Kidney glomerular epithelial cell (primary cell): Measurements from ENCODE around the gene LIN9.

ENCODE experiments used
- DNase-seq: peaks from one replicate; lab custom pipeline; 2025; lab: John Stamatoyannopoulos, UW

LIN9 gene

DNA sequence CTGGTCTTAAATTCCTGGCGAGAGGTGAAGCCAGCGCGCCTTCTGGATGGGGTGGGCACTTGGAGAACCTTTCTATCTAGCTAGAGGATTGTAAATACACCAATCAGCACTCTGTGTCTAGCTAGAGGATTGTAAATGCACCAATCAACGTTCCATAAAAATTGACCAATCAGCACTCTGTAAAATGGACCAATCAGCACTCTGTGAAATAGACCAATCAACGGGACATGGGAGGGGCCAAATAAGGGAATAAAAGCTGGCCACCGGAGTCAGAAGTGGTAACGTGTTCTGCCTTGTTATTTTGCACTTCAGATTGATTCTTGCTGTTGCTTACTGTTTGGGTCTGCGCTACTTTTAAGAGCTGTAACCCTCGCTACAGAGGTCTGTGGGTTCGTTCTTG is 12.0 kb upstream of the LIN9 start:
- no peak for DNase-seq

DNA sequence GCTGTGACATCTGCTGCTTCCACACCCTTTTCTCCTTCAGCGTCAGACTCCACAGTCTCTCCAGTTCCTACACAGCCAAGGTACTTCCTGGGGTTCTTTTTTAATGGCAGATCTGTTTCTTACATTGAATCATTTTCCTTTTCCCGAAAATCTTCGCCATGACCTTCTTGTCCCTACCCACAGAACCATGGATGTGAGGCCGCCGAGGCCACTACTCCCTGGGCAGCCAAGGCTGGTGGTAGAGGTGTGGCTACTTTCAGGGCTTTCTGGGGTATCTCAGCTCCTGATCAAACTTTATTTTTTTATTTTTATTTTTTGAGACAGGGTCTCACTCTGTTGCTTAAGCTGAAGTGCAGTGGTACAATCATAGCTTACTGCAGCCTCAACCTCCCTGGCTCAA is 9.5 kb upstream of the LIN9 start:
- no peak for DNase-seq

DNA sequence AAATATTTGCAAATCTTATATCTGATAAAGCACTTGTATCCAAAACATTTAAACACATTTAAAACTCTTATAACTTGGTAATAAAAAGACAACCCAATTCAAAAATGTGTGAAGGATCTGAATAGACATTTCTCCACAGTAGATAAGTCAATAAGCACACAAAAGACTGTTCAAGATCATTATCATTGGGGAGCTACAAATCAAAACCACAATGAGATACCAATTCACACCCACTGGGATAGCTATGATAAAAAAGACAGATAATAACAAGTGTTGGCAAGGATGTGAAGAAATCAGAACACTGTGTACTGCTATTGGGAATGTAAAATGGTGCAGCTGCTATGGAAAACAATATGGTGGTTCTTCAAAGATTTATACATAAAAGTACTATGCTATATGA is 5.1 kb upstream of the LIN9 start:
- DNase-seq: no peak

DNA sequence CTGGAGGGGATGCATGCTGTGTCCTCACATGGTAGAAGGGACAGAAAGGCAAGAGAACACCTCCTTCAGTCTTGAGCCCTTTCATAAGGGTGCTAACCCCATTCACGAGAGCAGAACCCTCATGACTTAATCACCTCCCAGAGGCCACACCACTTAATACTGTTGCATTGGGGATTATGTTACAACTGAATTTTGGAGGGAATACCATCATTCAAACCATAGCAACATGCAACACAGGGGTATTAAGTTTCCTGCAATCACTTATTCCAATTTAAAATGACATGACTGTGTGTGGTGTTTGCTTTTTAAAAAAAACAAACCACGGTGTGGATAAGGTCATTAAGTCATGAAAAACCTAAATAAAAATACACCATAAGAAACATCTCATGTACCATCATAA is 3.1 kb upstream of the LIN9 start:
- DNase-seq: no peak

DNA sequence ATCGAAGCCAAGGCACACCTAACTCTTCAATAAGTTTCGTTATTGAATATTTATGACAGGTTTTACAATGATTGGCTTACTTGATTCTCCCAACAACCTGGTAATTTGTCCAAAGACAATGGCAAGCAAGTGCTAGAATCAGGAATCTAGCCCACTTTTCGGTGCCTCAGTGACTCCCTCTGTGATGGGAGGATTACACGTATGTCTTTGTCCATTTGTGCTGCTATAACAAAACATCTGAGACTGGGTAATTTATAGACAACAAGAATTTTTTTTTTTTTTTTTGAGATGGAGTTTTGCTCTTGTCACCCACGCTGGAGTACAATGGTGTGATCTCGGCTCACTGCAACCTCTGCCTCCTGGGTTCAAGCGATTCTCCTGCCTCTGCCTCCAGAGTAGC is 2.4 kb upstream of the LIN9 start:
- no peak for DNase-seq

DNA sequence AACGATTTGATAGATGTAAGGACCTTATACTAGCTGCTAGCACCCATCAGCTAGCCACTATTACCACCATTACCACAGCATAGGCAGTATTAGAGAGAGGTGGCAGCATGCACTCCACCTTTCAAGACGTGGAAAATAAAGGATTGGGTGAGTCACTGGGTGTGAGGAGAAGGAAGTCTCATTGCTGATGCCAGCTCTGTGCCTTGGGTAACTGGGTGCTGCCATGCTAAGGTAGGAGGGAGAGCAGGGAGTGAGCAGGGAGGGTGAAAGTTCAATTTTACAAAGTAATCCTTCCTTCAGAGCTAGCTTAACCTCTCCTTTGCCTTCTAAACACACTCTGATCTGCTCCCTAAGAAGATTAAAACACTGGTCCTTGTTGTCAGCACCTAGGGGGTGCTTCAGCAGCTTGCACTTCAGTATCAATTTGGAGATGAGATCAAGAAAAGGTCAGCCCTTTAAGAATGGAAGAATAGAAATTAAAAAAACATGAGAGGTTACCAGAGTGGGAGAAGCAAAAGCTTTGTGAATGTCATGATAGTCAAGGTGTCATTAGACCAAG is 1.8 kb upstream of the LIN9 start:
- DNase-seq: no peak

DNA sequence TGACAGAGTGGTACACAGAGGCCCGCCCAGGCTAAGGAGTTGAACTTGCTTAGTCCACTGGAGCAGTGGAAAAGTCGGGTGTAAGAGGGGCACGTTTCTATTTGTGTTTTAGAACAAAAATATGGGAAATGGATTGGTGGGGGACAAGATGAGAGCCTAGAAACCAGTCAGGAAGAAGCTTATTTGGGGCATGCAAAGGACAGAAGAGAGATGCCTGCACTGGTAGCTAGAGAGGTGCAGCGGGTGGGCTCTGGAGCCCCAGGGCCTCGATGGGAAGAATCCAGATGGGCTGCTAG is 1.2 kb upstream of the LIN9 start:
- DNase-seq: no peak

DNA sequence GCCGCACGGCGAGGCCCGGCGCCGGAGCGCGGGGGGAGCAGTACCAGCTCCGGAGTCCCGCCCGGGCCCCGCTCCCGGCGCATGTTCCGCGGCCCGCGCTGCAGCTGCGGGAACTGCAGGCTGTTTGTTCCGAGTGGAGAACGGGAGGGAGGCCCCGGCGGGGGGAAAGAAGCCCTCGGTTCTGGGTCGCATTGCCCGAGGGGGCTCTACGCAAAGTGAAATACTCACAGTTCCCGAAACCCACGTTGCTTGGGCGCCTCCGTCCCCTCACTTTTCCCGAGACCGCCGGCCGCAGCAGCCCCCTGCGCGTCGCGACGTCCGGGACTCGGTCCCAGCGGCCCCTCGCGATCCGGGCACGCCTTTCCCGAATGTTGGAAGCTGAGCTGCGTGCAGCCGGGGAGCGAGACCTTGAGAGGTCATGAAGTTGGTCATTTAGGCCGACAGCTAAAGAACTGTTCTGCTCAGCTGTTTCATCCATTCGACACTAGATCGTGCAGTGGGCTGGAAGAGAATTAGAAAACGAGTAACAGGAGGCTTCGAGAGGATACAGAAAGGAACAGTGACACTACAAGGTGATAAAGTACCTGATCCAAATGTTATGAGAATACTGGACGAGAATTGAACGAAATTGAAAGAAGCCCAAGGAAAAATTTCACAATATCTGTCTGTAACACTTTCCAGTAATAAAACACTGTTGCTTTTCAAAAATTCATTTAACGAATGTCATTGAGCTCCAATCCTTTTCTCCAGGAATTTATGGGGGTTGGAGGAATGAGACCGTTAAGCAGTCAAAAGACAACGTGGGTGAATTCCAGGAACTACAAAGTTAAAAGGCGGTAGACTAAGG is 657 bp upstream of the LIN9 start:
- no peak for DNase-seq

DNA sequence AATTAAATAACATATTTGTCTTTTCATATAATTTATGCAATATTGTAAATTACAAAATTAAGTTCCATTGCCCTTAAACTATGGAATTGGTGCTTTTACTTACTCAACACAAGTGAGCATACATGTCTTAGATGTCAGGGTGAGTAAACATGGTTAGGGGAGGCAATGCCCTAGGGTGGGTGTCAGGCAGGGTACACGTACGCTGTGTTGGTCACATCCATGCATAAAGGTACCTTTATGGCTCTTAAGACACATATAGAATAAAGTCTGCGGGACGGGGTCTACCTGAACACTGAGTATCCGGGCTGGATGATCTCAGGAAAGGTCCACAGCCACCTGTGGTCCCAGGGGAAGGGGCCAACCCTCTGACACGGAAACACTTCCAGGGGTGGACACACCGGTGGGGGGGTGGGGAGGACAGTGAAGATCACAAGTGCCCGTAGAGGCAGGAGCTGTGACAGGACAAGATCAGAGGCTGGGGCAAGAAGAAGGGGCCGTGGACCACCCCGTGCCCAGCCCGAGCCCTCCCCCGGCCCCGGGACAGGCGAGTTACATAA is 720 bp downstream of the LIN9 start:
- no peak for DNase-seq

DNA sequence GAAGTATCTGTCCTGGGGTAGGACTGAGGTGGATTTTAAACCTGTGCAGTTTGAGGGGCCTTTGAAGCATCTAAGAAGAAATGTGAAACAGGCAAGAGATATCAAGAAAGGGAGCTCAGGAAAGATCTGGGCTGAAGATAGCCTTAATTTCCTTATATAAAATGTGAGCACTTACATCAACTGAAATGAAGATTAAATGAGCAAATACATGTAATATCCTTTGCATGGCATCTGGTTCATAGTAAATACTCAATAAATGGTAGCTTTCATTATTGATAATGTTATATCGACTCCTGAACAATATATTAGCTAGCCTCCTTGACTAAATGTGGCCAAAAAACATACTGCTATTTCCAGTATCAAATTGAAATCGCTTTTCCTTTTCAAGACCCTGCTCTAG is 2.5 kb downstream of the LIN9 start:
- DNase-seq: no peak

DNA sequence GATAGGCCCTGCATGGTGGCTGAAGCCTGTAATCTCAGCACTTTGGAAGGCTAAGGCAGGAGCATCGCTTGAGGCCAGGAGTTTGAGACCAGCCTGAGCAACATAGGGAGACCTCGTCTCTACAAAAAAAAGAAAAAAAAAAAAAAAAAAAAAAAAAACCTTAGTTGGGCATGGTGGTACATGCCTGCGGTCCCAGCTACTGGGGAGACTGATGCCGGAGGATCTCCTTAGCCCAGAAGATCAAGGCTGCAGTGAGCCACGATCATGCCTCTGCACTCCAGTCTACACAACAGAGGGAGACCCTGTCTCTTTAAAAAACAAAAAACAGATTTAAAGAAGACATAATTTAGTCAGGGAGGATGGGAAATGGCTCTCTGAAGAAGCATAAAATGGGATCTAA is 3.8 kb downstream of the LIN9 start:
- DNase-seq: no peak

DNA sequence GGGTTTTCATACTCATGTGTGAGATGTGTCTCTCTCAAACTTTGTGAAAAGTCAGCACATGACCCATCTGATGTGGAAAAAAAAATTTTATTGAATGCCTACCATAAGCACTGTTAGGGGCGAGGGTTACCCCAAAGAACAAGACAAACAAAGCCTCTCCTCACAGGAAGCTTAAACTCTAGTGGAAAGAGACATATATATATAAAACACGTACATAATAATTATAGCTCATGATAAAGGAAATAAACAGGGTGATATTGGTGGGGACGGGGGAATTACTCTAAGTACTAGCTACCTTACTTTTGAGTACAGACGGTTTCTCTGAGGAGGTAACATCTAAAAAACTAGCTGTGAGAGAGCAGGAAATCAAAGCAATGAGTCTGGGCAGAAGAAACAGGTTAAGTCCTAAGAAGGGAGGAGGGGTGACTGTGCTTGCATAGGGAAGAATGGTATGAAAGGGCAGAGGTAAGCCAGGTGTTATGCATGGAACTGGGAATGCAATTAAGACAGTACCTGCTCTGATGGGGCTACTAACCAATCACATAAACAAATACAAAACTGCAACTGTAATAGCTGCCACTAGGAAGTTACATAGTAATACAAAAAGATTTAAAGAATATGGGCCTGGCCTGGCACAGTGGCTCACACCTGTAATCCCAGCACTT is 4.5 kb downstream of the LIN9 start:
- no peak for DNase-seq

DNA sequence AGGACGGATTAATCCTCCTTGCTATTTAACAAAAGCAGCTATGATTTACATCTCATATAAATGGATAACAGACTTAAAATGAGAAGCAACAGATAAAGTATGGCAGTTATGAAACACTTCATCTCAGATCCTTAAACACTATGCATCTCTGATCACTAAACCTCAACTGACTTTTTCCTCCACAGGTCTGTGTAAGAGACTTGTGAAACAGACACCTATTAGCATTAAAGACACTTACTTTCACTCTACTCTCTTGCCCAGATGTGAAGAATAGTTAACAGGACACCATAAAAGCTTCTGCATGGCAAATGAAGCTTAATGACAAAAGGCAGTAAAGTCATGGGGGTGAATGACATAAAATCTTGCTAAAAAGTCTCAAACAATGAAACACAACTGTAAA is 6.2 kb downstream of the LIN9 start:
- DNase-seq: no peak

DNA sequence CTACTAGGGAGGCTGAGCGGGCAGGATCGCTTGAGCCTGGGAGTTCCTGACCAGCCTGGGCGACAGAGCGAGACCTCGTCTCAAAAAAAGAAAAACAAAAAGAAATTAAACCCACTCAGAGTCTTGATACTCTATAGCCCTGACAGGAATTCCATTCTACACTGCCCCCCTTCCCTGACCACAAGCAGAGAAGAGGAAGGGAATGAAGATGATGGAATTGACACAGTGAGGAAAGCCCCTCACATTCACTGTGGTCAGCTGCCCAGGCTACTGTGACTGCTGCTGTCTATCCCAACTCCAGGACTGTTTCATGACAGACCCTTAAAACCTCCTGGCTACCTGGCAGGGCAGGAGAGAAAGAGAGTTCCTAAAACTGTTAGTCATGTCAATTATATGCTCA is 12.1 kb downstream of the LIN9 start:
- no peak for DNase-seq

DNA sequence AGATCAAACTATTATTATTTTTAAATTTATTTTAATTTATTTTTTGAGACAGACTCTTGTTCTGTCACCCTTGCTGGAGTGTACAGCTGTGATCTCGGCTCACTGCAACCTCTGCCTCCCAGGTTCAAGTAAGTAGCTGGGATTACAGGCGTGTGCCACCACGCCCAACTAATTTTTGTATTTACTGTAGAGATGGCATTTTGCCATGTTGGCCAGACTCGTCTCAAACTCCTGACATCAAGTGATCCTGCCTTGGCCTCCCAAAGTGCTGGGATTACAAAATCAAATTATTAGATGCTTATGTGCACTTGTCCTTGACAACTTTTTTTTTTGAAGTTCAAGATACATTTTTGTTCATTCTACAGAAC is 15.4 kb downstream of the LIN9 start:
- no peak for DNase-seq

DNA sequence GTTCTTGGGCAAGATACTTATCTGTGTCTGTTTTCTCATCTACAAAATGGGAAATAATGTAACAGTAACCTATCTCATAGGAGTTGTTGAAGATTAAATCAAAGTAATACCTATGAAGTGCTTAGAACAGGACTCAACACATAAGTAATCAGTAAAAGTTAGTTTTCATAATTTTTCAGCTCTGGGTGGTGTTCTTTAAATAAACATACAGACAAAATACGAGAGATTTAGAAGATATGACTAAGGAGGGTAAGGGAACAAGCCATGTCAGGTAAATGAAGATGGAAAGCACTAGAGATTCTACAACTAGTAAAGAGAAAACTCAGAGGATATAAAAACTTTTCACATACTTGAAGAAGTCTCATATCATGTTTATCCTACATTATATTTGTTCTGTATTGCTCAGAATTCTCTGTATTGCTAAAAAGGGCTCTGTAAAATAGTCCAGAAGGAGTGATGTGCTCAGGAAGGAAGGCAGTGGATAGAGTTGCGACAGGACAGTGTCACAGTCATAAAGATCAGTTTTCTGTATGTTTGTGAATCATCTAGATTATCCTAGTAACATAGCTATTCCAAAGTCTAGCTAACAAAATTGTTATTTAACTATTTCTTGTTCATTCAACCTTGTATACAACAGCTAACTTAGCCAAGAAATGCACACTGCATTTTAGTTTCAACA is 16.0 kb downstream of the LIN9 start:
- DNase-seq: no peak

DNA sequence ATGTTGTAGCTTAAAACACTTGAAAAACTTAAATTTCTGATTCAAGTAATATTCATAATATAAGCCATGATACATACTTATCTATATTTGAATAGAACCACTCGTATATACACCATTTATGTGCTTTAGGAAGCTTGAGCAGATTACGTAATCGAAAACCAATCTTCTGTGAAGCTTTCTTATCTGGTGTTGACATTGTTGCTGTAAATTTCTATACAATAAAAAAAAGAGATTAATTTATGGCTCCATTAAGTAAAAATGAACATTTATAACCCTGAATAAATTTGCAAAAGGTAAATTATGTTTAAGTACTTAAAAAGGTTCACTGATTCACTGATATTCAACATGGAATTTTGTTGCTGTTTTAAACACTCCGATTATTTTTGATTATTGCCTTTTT is 21.4 kb downstream of the LIN9 start:
- DNase-seq: no peak

DNA sequence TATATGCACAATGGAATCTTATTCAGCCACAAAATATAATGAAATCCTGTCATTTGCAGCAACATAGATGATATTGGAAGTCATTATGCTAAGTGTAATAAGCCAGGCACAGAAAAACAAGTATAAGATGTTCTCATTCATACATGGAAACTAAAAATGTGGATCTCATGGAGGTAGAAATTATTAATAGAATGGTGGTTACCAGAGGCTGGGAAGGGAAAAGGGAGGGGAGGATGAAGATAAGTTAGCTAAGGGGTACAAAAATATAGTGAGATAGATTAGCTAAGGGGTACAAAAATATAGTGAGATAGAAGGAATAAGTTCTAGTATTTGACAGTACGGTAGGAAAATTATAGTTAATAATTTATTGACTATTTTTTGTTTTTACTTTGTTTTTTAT is 27.9 kb downstream of the LIN9 start:
- DNase-seq: no peak

DNA sequence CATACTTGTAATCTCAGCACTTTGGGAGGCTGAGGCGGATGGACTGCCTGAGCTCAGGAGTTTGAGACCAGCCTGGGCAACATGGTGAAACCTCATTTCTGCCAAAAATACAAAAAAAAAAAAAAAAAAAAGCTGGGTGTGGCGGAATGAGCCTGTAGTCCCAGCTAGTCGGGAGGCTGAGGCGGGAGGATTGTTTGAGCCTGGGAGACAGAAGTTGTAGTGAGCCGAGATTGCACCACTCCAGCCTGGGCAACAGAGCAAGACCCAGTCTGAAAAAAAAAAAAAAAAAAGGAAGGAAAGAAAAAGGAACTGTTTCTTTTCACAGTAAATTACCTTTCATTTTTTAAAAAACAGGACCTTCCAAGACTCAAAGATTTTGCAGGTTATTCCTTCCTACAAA is 29.5 kb downstream of the LIN9 start:
- no peak for DNase-seq

DNA sequence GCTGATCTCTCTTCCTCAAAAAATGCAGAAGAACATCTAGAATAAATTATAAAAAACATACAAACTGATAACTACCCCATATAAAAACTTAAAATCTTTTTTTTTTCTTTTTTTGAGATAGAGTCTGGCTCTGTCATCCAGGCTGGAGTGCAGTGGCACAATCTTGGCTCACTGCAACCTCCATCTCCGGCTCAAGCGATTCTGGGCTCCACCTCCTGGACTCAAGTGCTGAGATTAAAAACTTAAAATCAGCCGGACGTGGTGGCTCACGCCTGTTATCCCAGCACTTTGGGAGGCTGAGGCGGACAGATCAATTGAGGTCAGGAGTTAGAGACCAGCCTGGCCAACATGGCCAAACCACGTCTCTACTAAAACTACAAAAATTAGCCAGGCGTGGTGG is 31.1 kb downstream of the LIN9 start:
- DNase-seq: no peak

DNA sequence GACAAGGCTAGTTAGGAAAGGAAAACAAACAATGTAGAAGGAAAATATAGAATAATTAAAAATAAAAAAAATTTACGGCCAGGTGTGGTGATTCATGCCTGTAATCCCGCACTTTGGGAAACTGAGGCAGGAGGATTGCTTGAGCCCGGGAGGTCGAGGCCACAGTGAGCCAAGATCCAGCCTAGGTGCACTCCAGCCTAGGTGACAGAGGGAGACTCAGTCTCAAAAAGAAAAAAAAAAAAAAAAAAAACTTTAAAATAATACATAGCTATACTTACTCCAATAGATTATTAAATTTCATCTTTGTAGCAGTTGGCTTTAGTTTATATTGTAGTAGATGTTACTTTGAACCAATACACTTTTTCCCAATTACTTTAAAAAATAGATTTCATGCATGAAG is 32.0 kb downstream of the LIN9 start:
- no peak for DNase-seq

DNA sequence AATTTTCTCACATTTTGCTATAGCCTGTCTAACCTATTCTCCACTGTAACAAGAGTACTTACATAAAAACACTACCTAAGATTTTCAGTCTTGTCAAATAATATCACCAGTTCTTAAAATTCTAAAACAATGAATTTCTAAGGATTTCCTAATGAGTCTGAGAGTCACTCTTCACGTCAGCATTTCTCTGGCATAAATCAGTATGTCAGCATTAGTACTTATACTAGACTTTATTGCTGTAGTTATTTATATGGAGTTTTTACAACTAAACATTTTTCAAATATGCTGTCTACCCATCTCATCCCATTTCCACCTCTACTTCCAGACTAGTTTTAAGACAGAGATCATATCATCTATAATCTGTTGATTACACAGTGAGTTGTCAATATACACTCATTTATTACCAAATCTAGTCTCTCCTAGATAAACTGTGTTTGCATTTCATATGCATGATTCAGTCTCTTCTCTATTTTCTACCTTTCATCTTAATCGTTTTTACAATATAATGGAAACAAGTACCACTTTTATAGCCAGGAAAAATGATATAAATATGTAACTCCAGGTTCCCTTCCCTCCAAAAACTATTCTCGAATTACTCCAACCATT is 32.8 kb downstream of the LIN9 start:
- DNase-seq: no peak

DNA sequence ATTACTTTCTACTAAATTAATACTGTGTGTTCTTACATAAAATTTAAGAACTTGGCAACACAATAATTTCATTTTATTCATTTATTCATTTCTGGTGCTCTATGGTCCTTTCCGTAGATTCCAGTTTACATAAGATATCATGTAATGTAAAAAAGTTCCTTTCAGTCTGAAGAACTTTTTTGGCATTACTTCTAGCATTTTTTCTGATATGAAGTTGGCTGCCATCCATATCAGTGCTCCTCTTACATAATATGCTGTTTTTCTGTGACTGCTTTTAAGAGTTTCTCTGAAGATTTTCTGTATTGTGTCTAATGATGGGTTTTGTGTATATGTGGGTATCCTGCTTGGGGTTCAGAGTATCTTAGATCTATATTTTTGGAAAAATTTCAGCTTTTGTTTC is 34.8 kb downstream of the LIN9 start:
- no peak for DNase-seq
